ENCODE results near the gene UBE3D.

UBE3D gene

GRCh38 chr6:82881519-82881918, 184.1 kb downstream of the UBE3D start:
- H4K20me1 ChIP-seq (ENCODE audit: insufficient read depth, low read length), result no peaks in the 10 kb centered on the region
- H3K4me2 ChIP-seq (ENCODE audit: low read depth, low read length), result no peak overlapping the region
- TF ChIP-seq EZH2 (optimal IDR thresholded peaks at IDR 0.05; ENCODE audit: low read depth, low read length) (no peak), EZH2phosphoT487 (IDR thresholded peaks at IDR 0.05; ENCODE audit: low read length) (no peak), CTCF (IDR thresholded peaks at IDR 0.05; ENCODE audit: low read length) (no peak)
- no peaks in the 10 kb centered on the region for H3K79me2 ChIP-seq (ENCODE audit: low read length)
- no peak for DNase-seq
- no peaks in the 10 kb centered on the region for H3K9me3 ChIP-seq (replicated peaks; ENCODE audit: insufficient read depth, low read length)
- H2AFZ ChIP-seq (ENCODE audit: low read length), result no peak overlapping the region
- no peak overlapping the region for H3K4me3 ChIP-seq (ENCODE audit: low read length)
- H3F3A ChIP-seq (ENCODE audit: insufficient read depth, low read length), result no peaks in the 10 kb centered on the region
- H3K4me1 ChIP-seq (ENCODE audit: low read length), result no peaks in the 10 kb centered on the region
- H3K27ac ChIP-seq (ENCODE audit: low read length), result no peak overlapping the region
- H3K9ac ChIP-seq (ENCODE audit: low read length), result no peak overlapping the region
- no peaks in the 10 kb centered on the region for H3K36me3 ChIP-seq (replicated peaks; ENCODE audit: insufficient read depth, low read length)
- H3K9me2 ChIP-seq (replicated peaks; ENCODE audit: insufficient read depth, low read length), result no peaks in the 10 kb centered on the region
- no peaks in the 10 kb centered on the region for H3K27me3 ChIP-seq (replicated peaks; ENCODE audit: insufficient read depth, low read length)

- TF ChIP-seq CTCF (IDR thresholded peaks at IDR 0.05; ENCODE audit: low read length) (no peak), EZH2 (optimal IDR thresholded peaks at IDR 0.05; ENCODE audit: low read depth, low read length) (no peak), EZH2phosphoT487 (IDR thresholded peaks at IDR 0.05; ENCODE audit: low read length) (no peak)
- H3K27ac ChIP-seq (ENCODE audit: low read length), result no peak overlapping the region
- H3K4me1 ChIP-seq (ENCODE audit: low read length), result no peaks in the 10 kb centered on the region
- no peak overlapping the region for H2AFZ ChIP-seq (ENCODE audit: low read length)
- H3K36me3 ChIP-seq (replicated peaks; ENCODE audit: insufficient read depth, low read length), result no peaks in the 10 kb centered on the region
- H3K9ac ChIP-seq (ENCODE audit: low read length), result no peak overlapping the region
- no peak overlapping the region for H3K4me3 ChIP-seq (ENCODE audit: low read length)
- H3F3A ChIP-seq (ENCODE audit: insufficient read depth, low read length), result no peaks in the 10 kb centered on the region
- no peaks in the 10 kb centered on the region for H3K27me3 ChIP-seq (replicated peaks; ENCODE audit: insufficient read depth, low read length)
- no peaks in the 10 kb centered on the region for H3K9me3 ChIP-seq (replicated peaks; ENCODE audit: insufficient read depth, low read length)
- no peaks in the 10 kb centered on the region for H3K9me2 ChIP-seq (replicated peaks; ENCODE audit: insufficient read depth, low read length)
- H3K4me2 ChIP-seq (ENCODE audit: low read depth, low read length), result no peak overlapping the region
- H4K20me1 ChIP-seq (ENCODE audit: insufficient read depth, low read length), result no peaks in the 10 kb centered on the region
- H3K79me2 ChIP-seq (ENCODE audit: low read length), result no peaks in the 10 kb centered on the region
- DNase-seq, result no peak
Observed at GRCh38 chr6:82878812-82879211, 186.8 kb downstream of the UBE3D start.

GRCh38 chr6:82877213-82878195, 188.1 kb downstream of the UBE3D start:
- Histone ChIP-seq H3K4me1 (ENCODE audit: low read length) (no peaks in the 10 kb centered on the region), H3K4me3 (ENCODE audit: low read length) (no peak overlapping the region), H3K27me3 (replicated peaks; ENCODE audit: insufficient read depth, low read length) (no peaks in the 10 kb centered on the region), H4K20me1 (ENCODE audit: insufficient read depth, low read length) (no peaks in the 10 kb centered on the region), H2AFZ (ENCODE audit: low read length) (no peak overlapping the region), H3K27ac (ENCODE audit: low read length) (no peak overlapping the region), H3K36me3 (replicated peaks; ENCODE audit: insufficient read depth, low read length) (no peaks in the 10 kb centered on the region), H3K9me3 (replicated peaks; ENCODE audit: insufficient read depth, low read length) (no peaks in the 10 kb centered on the region), H3K9ac (ENCODE audit: low read length) (no peak overlapping the region), H3K79me2 (ENCODE audit: low read length) (no peaks in the 10 kb centered on the region), H3K9me2 (replicated peaks; ENCODE audit: insufficient read depth, low read length) (no peaks in the 10 kb centered on the region), H3K4me2 (ENCODE audit: low read depth, low read length) (no peak overlapping the region), H3F3A (ENCODE audit: insufficient read depth, low read length) (no peaks in the 10 kb centered on the region)
- DNase-seq, result no peak
- TF ChIP-seq EZH2 (optimal IDR thresholded peaks at IDR 0.05; ENCODE audit: low read depth, low read length) (no peak), CTCF (IDR thresholded peaks at IDR 0.05; ENCODE audit: low read length) (no peak), EZH2phosphoT487 (IDR thresholded peaks at IDR 0.05; ENCODE audit: low read length) (no peak)
